Astrocyte of the spinal cord (primary cell): ENCODE data around the gene LMTK3.
"Not testable (repeated sequence)": the region's sequence is repeated elsewhere in the genome, so short reads cannot be mapped to it uniquely, and the experiment has no call there.

Experiments used
- DNase-seq: peaks from one replicate; pipeline ENCODE4 v3.0.0; 2011; ENCODE audit warnings: low read depth, low spot score
- H3K4me3 ChIP-seq: 2 replicates; pipeline ENCODE4 v1.5.1; 2011; ENCODE audit warnings: low read depth, mild to moderate bottlenecking, low read length, moderate library complexity
- CTCF ChIP-seq: IDR thresholded peaks from 2 replicates; pipeline ENCODE4 v1.5.1; 2012; ENCODE audit warnings: low read depth, mild to moderate bottlenecking, low read length, inconsistent platforms
- in situ Hi-C: cut with HindIII; loops from 2 replicates; pipeline ENCODE4 v1.10.0; 2017; ENCODE audit warnings: low sequenced_read_pairs

LMTK3 gene

GRCh38 chr19:48487948-48488347, 23.7 kb downstream of the LMTK3 start:
- peak; percentile 71 for DNase-seq
- H3K4me3 ChIP-seq: no peak overlapping the region
- in situ Hi-C loops: no loop called here
- no peak for TF ChIP-seq CTCF

- in situ Hi-C loops: no loop called here
- no peak for DNase-seq
- H3K4me3 ChIP-seq: no peak overlapping the region
- no peak for TF ChIP-seq CTCF
Measured at GRCh38 chr19:48487544-48487943, 24.1 kb downstream of the LMTK3 start.

GRCh38 chr19:48486706-48487105, 24.9 kb downstream of the LMTK3 start:
- DNase-seq, in situ Hi-C loops: not testable (repeated sequence)

GRCh38 chr19:48484931-48485612, 26.6 kb downstream of the LMTK3 start:
- no peak for TF ChIP-seq CTCF
- in situ Hi-C loops: no loop called here
- no peak overlapping the region for H3K4me3 ChIP-seq
- no peak for DNase-seq

More at GRCh38 chr19:48486706-48487105, 24.9 kb downstream of the LMTK3 start:
- H3K4me3 ChIP-seq: not testable (repeated sequence)

GRCh38 chr19:48484247-48484893, 27.3 kb downstream of the LMTK3 start:
- in situ Hi-C loops: no loop called here
- TF ChIP-seq CTCF: no peak
- DNase-seq: no peak
- H3K4me3 ChIP-seq: no peak overlapping the region

- TF ChIP-seq CTCF: no peak
- in situ Hi-C loops: no loop called here
Measured at GRCh38 chr19:48483301-48483700, 28.3 kb downstream of the LMTK3 start.

More at GRCh38 chr19:48483301-48483700, 28.3 kb downstream of the LMTK3 start:
- DNase-seq: no peak
- no peak overlapping the region for H3K4me3 ChIP-seq
